Lung (tissue), 12 donors: ENCODE results near the gene SOCS7. TPM values are rescaled to one million over a fixed set of nuclear protein-coding genes. Genes with fewer than 3 reads are reported as not detected.

Experiments
- ATAC-seq: fragments of 200-7000 bp; cut with Tn5 transposase; one replicate; pipeline ENCODE4 v1.9.1; 2020; ENCODE audit warnings: moderate number of reproducible peaks; ENCODE audit not compliant: insufficient read depth, low FRiP score
- DNase-seq, 3 donors: peaks; one replicate each; pipeline ENCODE4 v3.0.0-alpha.2; 2013 to 2017
- H3K27ac ChIP-seq, 2 donors: one replicate each; pipeline ENCODE4 v1.5.1; 2013; ENCODE audit warnings: mild to moderate bottlenecking in 2 of 2, moderate library complexity in 2 of 2, control low read depth in 1 of 2, inconsistent platforms in 1 of 2, low read depth in 1 of 2, low read length in 1 of 2
- H3K27me3 ChIP-seq, 3 donors: one replicate each; pipeline ENCODE4 v1.5.1; 2013; ENCODE audit warnings: low read length in 2 of 3; ENCODE audit not compliant: control insufficient read depth in 3 of 3, insufficient read depth in 3 of 3
- H3K36me3 ChIP-seq, 4 donors: one replicate each; pipeline ENCODE4 v1.5.1; 2013; ENCODE audit warnings: low read length in 4 of 4, mild to moderate bottlenecking in 1 of 4, moderate library complexity in 1 of 4; ENCODE audit not compliant: control insufficient read depth in 4 of 4, insufficient read depth in 4 of 4
- H3K4me1 ChIP-seq, 5 donors: one replicate each; pipeline ENCODE4 v1.5.1; 2013; ENCODE audit warnings: low read length in 5 of 5, mild to moderate bottlenecking in 2 of 5, moderate library complexity in 1 of 5; ENCODE audit not compliant: control insufficient read depth in 5 of 5, insufficient read depth in 5 of 5
- H3K4me3 ChIP-seq: one replicate; pipeline ENCODE4 v1.5.1; 2013; ENCODE audit warnings: mild to moderate bottlenecking, control low read depth, moderate library complexity
- H3K9ac ChIP-seq, 2 donors: one replicate each; pipeline ENCODE4 v1.5.1; 2013; ENCODE audit warnings: low read length in 2 of 2, control low read depth in 1 of 2; ENCODE audit not compliant: insufficient read depth in 1 of 2
- H3K9me3 ChIP-seq, 4 donors: one replicate each; pipeline ENCODE4 v1.5.1; 2013; ENCODE audit warnings: low read length in 3 of 4, mild to moderate bottlenecking in 1 of 4, moderate library complexity in 1 of 4; ENCODE audit not compliant: control insufficient read depth in 4 of 4, insufficient read depth in 3 of 4
- WGBS, 2 donors: extraction: QIAGEN DNeasy Blood & Tissue Kit; methylation state at CpG; one replicate each; pipeline ENCODE4 v1.1.7; 2013; 5-methylcytosine and 5-hydroxymethylcytosine counted together
- polyA plus RNA-seq, 2 donors: library from polyadenylated mRNA; stranded (reverse); fragments of 200-250 nt; gene quantifications; one replicate each; pipeline ENCODE4 v1.2.1, GENCODE V29; 2013
- total RNA-seq, 2 donors: library from RNA; depleted of rRNA in 1 of 2; stranded (reverse); fragments of >200 nt in 1 of 2; gene quantifications; one replicate each; pipeline ENCODE4 v1.2.1, GENCODE V29; 2014 to 2021
- TF ChIP-seq, protein P1 (sequence below): IDR thresholded peaks from 2 replicates; pipeline ENCODE4 v1.5.1; 2012; ENCODE audit warnings: mild to moderate bottlenecking; ENCODE audit errors: control extremely low read depth, extremely low read depth
- donor health status: control.
- donor health status: control.
- donor health status: Bipolar disorder and iron deficiency.
- donor health status: healthy.
- donor health status: DM: yes; HTN: yes; CAD: no.

The SOCS7 gene
- total and polyA plus RNA-seq, 4 donors, result 6.5 to 23.6 (median 10.2) TPM

DNA sequence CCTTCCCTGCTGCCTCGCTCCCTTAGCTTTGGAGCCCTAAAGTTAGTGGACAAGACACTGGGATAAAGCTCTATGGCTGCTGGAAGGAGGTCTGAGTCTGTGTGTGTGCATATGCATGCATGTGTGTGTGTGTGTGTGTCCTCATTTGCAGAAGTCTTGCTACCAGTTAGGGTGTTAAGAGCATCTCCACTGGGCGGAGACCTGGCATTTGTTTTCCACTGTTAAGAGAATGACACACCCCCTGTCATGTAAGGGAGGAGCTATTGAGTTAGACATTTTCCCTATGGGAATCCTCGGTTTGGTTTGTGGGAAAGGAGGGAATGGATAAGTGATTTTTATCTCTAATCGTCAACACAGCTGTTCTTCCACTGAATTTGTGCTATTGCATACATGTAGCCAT is 51.8 kb downstream of the SOCS7 start:
- H3K27me3 ChIP-seq, result no peaks in the 10 kb centered on the region

DNA sequence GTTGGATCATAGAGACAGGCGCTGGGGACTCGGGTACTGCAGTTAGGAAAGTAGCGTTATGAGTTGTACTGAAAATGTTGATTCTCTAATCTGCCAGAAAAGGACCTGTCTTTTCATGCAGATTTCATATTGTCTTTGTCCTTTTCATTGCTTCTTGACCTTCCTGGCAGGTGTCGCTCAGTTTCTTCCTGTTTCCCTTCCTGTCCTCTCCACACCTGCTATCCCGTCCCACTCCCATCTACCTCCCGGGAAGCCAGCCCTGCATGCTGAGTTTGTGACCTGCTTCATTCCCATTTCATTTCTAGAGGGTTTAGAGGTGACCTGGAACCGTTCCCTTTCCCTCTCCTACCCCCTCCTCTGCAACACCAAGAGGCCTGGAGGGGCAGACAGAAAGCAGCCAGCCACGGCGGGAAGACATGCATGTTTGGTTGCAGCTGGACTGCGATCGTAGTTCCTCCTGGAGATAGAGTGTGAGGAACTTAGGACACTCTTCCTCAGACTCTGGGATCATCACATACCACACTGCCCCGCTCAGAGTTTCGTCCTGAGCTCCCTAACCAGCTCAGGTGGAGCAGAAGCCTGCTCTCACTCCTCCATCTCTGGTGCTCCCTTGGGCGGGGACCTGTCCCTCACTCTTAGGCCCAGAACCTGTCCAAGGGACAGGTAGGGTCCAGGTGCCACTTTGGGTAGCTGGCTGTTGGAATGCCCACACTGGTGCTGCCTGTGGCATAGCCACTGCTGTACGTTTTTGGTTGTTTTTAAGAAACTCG is 52.7 kb downstream of the SOCS7 start:
- ATAC-seq, result no peak

More for the DNA sequence above, 51.8 kb downstream of the SOCS7 start:
- WGBS, 2 donors, result 71 to 74% methylated on average over 4 of the region's 4 CpGs
- ATAC-seq (no peak), DNase-seq (peak; percentile 38 to 83 (median 75))
- H3K36me3 ChIP-seq, result peaks cover 16 to 24% (median 20%) of the 10 kb centered on the region in 4 donors
- TF ChIP-seq, protein P1, sequence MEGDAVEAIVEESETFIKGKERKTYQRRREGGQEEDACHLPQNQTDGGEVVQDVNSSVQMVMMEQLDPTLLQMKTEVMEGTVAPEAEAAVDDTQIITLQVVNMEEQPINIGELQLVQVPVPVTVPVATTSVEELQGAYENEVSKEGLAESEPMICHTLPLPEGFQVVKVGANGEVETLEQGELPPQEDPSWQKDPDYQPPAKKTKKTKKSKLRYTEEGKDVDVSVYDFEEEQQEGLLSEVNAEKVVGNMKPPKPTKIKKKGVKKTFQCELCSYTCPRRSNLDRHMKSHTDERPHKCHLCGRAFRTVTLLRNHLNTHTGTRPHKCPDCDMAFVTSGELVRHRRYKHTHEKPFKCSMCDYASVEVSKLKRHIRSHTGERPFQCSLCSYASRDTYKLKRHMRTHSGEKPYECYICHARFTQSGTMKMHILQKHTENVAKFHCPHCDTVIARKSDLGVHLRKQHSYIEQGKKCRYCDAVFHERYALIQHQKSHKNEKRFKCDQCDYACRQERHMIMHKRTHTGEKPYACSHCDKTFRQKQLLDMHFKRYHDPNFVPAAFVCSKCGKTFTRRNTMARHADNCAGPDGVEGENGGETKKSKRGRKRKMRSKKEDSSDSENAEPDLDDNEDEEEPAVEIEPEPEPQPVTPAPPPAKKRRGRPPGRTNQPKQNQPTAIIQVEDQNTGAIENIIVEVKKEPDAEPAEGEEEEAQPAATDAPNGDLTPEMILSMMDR, result no peak
- H3K4me3 ChIP-seq, result no peak overlapping the region
- peaks cover 0 to 13% (median 3%) of the 10 kb centered on the region in 5 donors for H3K4me1 ChIP-seq
- no peaks in the 10 kb centered on the region for H3K9me3 ChIP-seq
- no peak overlapping the region for H3K9ac ChIP-seq
- no peak overlapping the region for H3K27ac ChIP-seq

DNA sequence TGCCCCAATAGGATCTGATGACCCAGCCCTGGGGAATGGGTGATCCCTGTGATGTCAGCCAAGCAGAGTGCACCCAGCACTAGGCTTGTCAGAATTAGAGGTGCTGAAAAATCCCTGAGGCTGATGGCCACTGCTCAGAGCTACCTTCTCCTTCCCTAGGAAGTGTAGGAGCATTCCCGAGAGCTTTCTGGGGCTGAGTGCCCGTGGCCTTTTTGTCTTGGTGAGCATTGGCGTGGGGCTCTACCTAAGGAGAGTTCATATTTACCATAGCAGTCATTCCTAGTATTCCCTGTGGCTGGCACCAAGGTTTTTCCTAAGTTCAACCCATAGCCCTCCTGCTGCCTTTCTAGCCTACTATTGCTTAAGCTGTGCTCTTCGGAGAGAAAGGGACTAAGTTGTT is 54.0 kb downstream of the SOCS7 start:
- Histone ChIP-seq H3K27ac (no peak overlapping the region), H3K9me3 (no peaks in the 10 kb centered on the region), H3K4me1 (peaks cover 0 to 13% (median 3%) of the 10 kb centered on the region in 5 donors), H3K4me3 (no peak overlapping the region), H3K27me3 (no peaks in the 10 kb centered on the region), H3K9ac (no peak overlapping the region), H3K36me3 (peaks cover 2 to 11% (median 10%) of the 10 kb centered on the region in 4 donors)
- ATAC-seq (no peak), DNase-seq (no peak)
- 87 to 91% methylated on average over 4 of the region's 4 CpGs for WGBS, 2 donors
- TF ChIP-seq, protein P1, result no peak

More for the DNA sequence above, 52.7 kb downstream of the SOCS7 start:
- TF ChIP-seq, protein P1, result no peak
- H3K4me1 ChIP-seq, result peaks cover 0 to 13% (median 3%) of the 10 kb centered on the region in 5 donors
- H3K4me3 ChIP-seq, result no peak overlapping the region
- no peak for DNase-seq
- no peak overlapping the region for H3K9ac ChIP-seq
- H3K27me3 ChIP-seq, result no peaks in the 10 kb centered on the region
- WGBS, 2 donors, result 81 to 86% methylated on average over 16 of the region's 16 CpGs
- H3K9me3 ChIP-seq, result no peaks in the 10 kb centered on the region
- H3K36me3 ChIP-seq, result peaks cover 13 to 22% (median 15%) of the 10 kb centered on the region in 4 donors
- H3K27ac ChIP-seq, result no peak overlapping the region
